GM10248 (cell line): ENCODE data around the gene CGN.

Experiments used
- CTCF ChIA-PET: fragments of 300-600 bp; sonication (Branson Sonifier 250); formaldehyde crosslinking; extraction: SDS; loops from one replicate; lab custom pipeline; 2021; ENCODE audit warnings: antibody characterized with exemption; lab: Yijun Ruan, JAX
- POLR2A ChIA-PET: fragments of 350-650 bp; sonication (Branson Sonifier 250); formaldehyde crosslinking; extraction: SDS; loops from one replicate; lab custom pipeline; 2020; ENCODE audit warnings: antibody characterized with exemption; lab: Yijun Ruan, JAX
- DNase-seq: peaks from one replicate; pipeline ENCODE4 v3.0.0; 2012; ENCODE audit errors: extremely low spot score
- CTCF ChIP-seq: IDR thresholded peaks from 2 replicates; pipeline ENCODE4 v1.5.1; 2012; ENCODE audit warnings: mild to moderate bottlenecking, low read depth; ENCODE audit errors: extremely low read depth, missing control alignments, control extremely low read depth

The CGN gene

GRCh38 chr1:151482017-151482416 is 29.2 kb upstream of the CGN start:
- no peak for DNase-seq

GRCh38 chr1:151485685-151486255 is 25.4 kb upstream of the CGN start:
- no peak for DNase-seq
- no peak for TF ChIP-seq CTCF
- POLR2A ChIA-PET = interaction anchor here (1.1 kb wide), 1 partner anchor 11 kb away, joined by 3 read pairs; no protein-coding TSS in a partner anchor
- CTCF ChIA-PET = interaction anchor here (0.9 to 3.4 kb wide), 4 partner anchors 8 to 50 kb away, joined by 3 to 12 read pairs (median 4); no protein-coding TSS in a partner anchor

More at GRCh38 chr1:151482017-151482416, 29.2 kb upstream of the CGN start:
- CTCF ChIA-PET = no interaction called here
- no peak for TF ChIP-seq CTCF
- POLR2A ChIA-PET = no interaction called here

GRCh38 chr1:151486557-151486956 is 24.6 kb upstream of the CGN start:
- TF ChIP-seq CTCF = no peak
- CTCF ChIA-PET = no interaction called here
- no peak for DNase-seq
- POLR2A ChIA-PET = no interaction called here

GRCh38 chr1:151491641-151492040 is 19.5 kb upstream of the CGN start:
- no peak for DNase-seq
- no peak for TF ChIP-seq CTCF
- ChIA-PET CTCF (interaction anchor here (1.7 kb wide), 1 partner anchor 47 kb away, joined by 5 read pairs; no protein-coding TSS in a partner anchor), POLR2A (interaction anchor here (0.7 kb wide), 1 partner anchor 181 kb away, joined by 4 read pairs; no protein-coding TSS in a partner anchor)

- no peak for DNase-seq
- CTCF ChIA-PET = interaction anchor here (1.7 kb wide), 1 partner anchor 48 kb away, joined by 5 read pairs; no protein-coding TSS in a partner anchor
- POLR2A ChIA-PET = interaction anchor here (0.7 kb wide), 1 partner anchor 181 kb away, joined by 4 read pairs; no protein-coding TSS in a partner anchor
- TF ChIP-seq CTCF = no peak
Measured at GRCh38 chr1:151492120-151492519, 19.1 kb upstream of the CGN start.

GRCh38 chr1:151493042-151493441 is 18.1 kb upstream of the CGN start:
- CTCF ChIA-PET = interaction anchor here (1.7 to 2.5 kb wide), 3 partner anchors 9 to 49 kb away, joined by 5 to 12 read pairs (median 5); partner anchors contain the start of gene CGN
- POLR2A ChIA-PET = no interaction called here
- no peak for DNase-seq
- TF ChIP-seq CTCF = no peak
